Mucosa of descending colon (tissue), 3 donors: ENCODE data around the gene DNAJB11. TPM values are rescaled to one million over a fixed set of nuclear protein-coding genes. Genes with fewer than 3 reads are reported as not detected.
"Not testable (repeated sequence)": the region's sequence is repeated elsewhere in the genome, so short reads cannot be mapped to it uniquely, and the experiment has no call there.

Experiments used
- ATAC-seq: fragments of 200-7000 bp; cut with Tn5 transposase; one replicate; pipeline ENCODE4 v1.9.1; 2020; ENCODE audit warnings: mild to moderate bottlenecking, moderate library complexity
- DNase-seq, 3 donors: peaks; one replicate each; pipeline ENCODE4 v3.0.0-alpha.2; 2020
- H3K36me3 ChIP-seq: fragments of 200-600 bp; one replicate; pipeline ENCODE4 v1.8.0; 2021; ENCODE audit warnings: low read depth, mild to moderate bottlenecking
- H3K4me1 ChIP-seq: fragments of 200-600 bp; one replicate; pipeline ENCODE4 v1.8.0; 2021; ENCODE audit warnings: low read depth, mild to moderate bottlenecking
- H3K4me3 ChIP-seq: fragments of 200-600 bp; one replicate; pipeline ENCODE4 v1.8.0; 2021; ENCODE audit warnings: mild to moderate bottlenecking
- H3K9me3 ChIP-seq: fragments of 200-600 bp; one replicate; pipeline ENCODE4 v1.8.0; 2021; ENCODE audit warnings: mild to moderate bottlenecking
- intact Hi-C, 2 donors: fragments of 100-400 bp; cut with DNase I in 1 of 2; cut with micrococcal nuclease in 1 of 2; formaldehyde crosslinking; loops; one replicate each; pipeline versions ENCODE4 v1.11.0 to v1.11.1; 2022; cut with DNase I, micrococcal nuclease
- total RNA-seq, 3 donors: library from RNA; stranded (reverse); fragmentation: NEBNext Ultra II Directional in 2 of 3; extraction: Animal tissue kit (Norgen Biotek cat#: 25700) in 2 of 3; gene quantifications; one replicate each; pipeline versions ENCODE4 v1.2.1 to v1.2.4, GENCODE V29; 2021 to 2023
- TF ChIP-seq, protein P1 (sequence below): fragments of 200-600 bp; IDR thresholded peaks from one replicate; pipeline ENCODE4 v1.8.0; 2022; ENCODE audit warnings: antibody characterized with exemption, mild to moderate bottlenecking
- donor health status: DM: no; HTN: no; CAD: no; lungs with moderate emphysema.
- donor health status: DM: no; HTN: no; CAD: no.
- donor health status: DM: no; HTN: yes; CAD: no.

DNAJB11 gene
- total RNA-seq, 3 donors from 2014 or later: 32.2 to 45.7 (median 34.0) TPM

DNA sequence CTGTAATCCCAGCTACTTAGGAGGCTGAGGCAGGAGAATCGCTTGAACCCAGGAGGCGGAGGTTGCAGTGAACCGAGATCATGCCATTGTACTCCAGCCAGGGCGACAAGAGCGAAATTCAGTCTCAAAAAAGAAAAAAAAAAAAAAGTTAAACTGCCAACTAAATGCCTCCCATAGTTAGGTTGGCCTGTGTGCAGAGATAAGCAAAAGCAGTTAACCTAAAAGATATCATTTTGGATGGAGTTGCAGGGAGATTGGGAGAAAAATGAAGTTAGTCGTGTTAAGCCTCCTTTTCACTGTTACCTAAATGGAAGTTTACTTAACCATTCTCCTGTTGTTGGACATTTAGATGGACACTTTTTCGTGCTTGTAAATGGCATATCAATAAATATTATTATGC is 58.2 kb downstream of the DNAJB11 start:
- DNase-seq: no peak
- TF ChIP-seq, protein P1, sequence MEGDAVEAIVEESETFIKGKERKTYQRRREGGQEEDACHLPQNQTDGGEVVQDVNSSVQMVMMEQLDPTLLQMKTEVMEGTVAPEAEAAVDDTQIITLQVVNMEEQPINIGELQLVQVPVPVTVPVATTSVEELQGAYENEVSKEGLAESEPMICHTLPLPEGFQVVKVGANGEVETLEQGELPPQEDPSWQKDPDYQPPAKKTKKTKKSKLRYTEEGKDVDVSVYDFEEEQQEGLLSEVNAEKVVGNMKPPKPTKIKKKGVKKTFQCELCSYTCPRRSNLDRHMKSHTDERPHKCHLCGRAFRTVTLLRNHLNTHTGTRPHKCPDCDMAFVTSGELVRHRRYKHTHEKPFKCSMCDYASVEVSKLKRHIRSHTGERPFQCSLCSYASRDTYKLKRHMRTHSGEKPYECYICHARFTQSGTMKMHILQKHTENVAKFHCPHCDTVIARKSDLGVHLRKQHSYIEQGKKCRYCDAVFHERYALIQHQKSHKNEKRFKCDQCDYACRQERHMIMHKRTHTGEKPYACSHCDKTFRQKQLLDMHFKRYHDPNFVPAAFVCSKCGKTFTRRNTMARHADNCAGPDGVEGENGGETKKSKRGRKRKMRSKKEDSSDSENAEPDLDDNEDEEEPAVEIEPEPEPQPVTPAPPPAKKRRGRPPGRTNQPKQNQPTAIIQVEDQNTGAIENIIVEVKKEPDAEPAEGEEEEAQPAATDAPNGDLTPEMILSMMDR: no peak
- ATAC-seq: no peak
- intact Hi-C loops: no loop called here
- H3K4me3 ChIP-seq: no peak overlapping the region
- H3K9me3 ChIP-seq: no peaks in the 10 kb centered on the region
- H3K36me3 ChIP-seq: no peaks in the 10 kb centered on the region
- no peaks in the 10 kb centered on the region for H3K4me1 ChIP-seq

DNA sequence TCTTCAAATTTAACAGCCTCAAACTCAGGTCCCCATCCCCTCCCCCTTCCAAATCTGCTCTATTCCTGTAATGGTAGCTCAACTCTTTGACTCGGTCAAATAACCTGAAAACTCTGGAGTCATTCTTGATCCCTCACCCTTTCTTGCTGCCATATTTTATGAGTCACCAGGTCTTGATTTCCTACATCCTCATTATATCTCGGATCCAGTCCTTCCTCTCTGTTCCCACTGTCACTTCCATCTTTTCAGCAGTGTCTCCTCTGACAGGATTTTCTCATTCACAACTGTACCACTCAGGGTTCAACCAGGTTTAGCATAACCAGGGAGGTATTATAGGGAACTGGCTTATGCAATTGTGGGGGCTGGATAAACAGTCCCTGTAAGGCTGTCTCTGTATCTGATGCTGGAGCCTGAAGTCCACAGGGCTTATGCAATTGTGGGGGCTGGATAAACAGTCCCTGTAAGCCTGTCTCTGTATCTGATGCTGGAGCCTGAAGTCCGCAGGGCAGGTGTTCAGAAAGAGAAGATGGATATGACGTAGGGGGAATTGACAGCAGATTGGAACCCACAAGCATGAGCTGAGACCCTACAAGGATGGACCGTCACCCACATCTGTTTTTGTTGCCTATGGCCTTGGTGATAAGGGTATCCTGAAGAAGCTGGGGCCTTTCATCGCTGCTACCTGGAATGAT is 60.6 kb downstream of the DNAJB11 start:
- Histone ChIP-seq H3K4me1 (no peaks in the 10 kb centered on the region), H3K4me3 (no peak overlapping the region), H3K9me3 (no peaks in the 10 kb centered on the region), H3K36me3 (no peaks in the 10 kb centered on the region)
- TF ChIP-seq, protein P1: no peak
- intact Hi-C loops: no loop called here
- ATAC-seq (no peak), DNase-seq (no peak)

DNA sequence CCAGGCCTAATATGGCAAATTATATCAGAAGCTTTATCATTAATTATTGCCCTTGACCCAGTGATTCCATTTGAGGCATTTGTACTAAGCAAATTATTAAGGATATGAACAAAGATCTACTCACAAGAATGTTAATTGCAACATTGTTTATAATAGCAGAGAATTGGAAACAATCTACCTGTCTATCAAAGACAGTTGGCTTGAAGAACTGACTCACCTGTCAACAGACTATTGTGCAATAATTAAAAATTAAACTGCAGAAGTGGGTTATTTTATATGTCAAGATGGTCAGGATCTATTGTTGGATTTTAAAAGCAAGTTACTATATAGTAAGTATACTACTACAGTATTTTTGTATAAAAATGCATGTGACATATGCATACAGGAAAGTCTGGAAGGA is 63.0 kb downstream of the DNAJB11 start:
- intact Hi-C loops: no loop called here
- ATAC-seq: no peak
- Histone ChIP-seq H3K36me3 (no peaks in the 10 kb centered on the region), H3K9me3 (no peaks in the 10 kb centered on the region), H3K4me3 (no peak overlapping the region), H3K4me1 (peaks cover 9% of the 10 kb centered on the region)
- TF ChIP-seq, protein P1: no peak
- DNase-seq: no peak

DNA sequence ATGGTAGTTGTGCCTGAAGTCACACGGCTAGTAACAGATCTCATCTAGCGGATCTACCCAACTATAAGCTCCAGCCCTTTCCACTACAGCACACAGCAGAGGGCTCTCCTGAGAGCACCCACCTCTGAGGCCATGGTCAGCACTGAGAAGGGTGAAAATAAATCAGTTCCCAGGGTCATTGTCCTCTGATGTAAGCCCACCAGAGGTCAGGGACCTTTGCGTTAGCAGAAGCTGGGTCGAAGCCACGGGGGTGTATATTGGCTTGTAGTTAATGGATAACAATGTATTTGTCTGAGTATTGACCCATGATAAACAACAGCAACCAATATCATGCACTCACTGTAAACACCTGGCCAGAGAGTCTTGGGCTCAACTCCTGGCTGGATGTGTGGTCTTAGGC is 63.7 kb downstream of the DNAJB11 start:
- H3K4me3 ChIP-seq, H3K36me3 ChIP-seq, ATAC-seq, intact Hi-C loops, H3K4me1 ChIP-seq, H3K9me3 ChIP-seq, DNase-seq: not testable (repeated sequence)

Other genes starting within 250 kb of the DNAJB11 start
- gene DGKG, start 208.5 kb upstream of the DNAJB11 start, total RNA-seq: 1 to 10 TPM in 1 of 3 donors, under 1 TPM in 2; 0.80 to 6.7 (median 0.96) TPM
- gene CRYGS, start 26.3 kb upstream of the DNAJB11 start, total RNA-seq: 1 to 10 TPM; 3.2 to 3.9 (median 3.8) TPM
- gene TBCCD1, start 3.4 kb upstream of the DNAJB11 start, total RNA-seq: 10 to 100 TPM; 11.0 to 13.4 (median 12.6) TPM
- not detected for gene AHSG, start 42.3 kb downstream of the DNAJB11 start, total RNA-seq
- gene FETUB, start 69.7 kb downstream of the DNAJB11 start, total RNA-seq: not detected
- gene HRG, start 95.3 kb downstream of the DNAJB11 start, total RNA-seq: not detected
- 1 to 10 TPM in 1 of 3 donors, under 1 TPM in 2; 0.12 to 3.2 (median 0.44) TPM for gene KNG1, start 146.6 kb downstream of the DNAJB11 start, total RNA-seq
- gene EIF4A2, start 212.9 kb downstream of the DNAJB11 start, total RNA-seq: 100 to 1,000 TPM; 218 to 536 (median 316) TPM
- gene RFC4, start 235.8 kb downstream of the DNAJB11 start, total RNA-seq: 10 to 100 TPM in 2 of 3 donors, 1 to 10 TPM in 1; 5.6 to 19.9 (median 15.0) TPM